HL-60 (cell line): ENCODE data around the gene SLC22A17.

Source experiments
- DNase-seq, 2 experiments: peaks; one replicate each; pipeline ENCODE4 v3.0.0-alpha.2; 2010 to 2020; ENCODE audit warnings: low read depth in 1 of 2, low spot score in 1 of 2
- H3K27ac ChIP-seq: fragments of 250-450 bp; sonication (Bioruptor Pico); replicated peaks from 2 replicates; pipeline ENCODE4 v1.5.1; 2020; ENCODE audit warnings: mild to moderate bottlenecking, moderate library complexity
- H3K27me3 ChIP-seq: fragments of 250-450 bp; sonication (Bioruptor Pico); 2 replicates; pipeline ENCODE4 v1.5.1; 2021; ENCODE audit warnings: mild to moderate bottlenecking, moderate library complexity; ENCODE audit not compliant: insufficient read depth, poor library complexity, severe bottlenecking
- H3K4me3 ChIP-seq: replicated peaks from 2 replicates; pipeline ENCODE4 v1.5.1; 2011; ENCODE audit warnings: mild to moderate bottlenecking, control low read depth, low read length; ENCODE audit not compliant: insufficient read depth
- GABPA ChIP-seq: IDR thresholded peaks from 2 replicates; pipeline ENCODE4 v1.6.1; 2012; ENCODE audit warnings: low read depth
- POLR2AphosphoS5 ChIP-seq: IDR thresholded peaks from 2 replicates; pipeline ENCODE4 v1.6.1; 2012; ENCODE audit warnings: low read depth
- SPI1 ChIP-seq: IDR thresholded peaks from 2 replicates; pipeline ENCODE4 v1.6.1; 2012; ENCODE audit warnings: low read depth, mild to moderate bottlenecking, borderline replicate concordance
- TF ChIP-seq, protein P1 (sequence below): IDR thresholded peaks from one replicate; pipeline ENCODE4 v1.5.1; 2011; ENCODE audit warnings: low read length, control low read depth, inconsistent platforms; ENCODE audit not compliant: insufficient read depth
- TF ChIP-seq, protein P2 (sequence below): IDR thresholded peaks from 2 replicates; pipeline ENCODE4 v1.6.1; 2012; ENCODE audit warnings: low read depth; ENCODE audit not compliant: insufficient replicate concordance

The SLC22A17 gene

DNA sequence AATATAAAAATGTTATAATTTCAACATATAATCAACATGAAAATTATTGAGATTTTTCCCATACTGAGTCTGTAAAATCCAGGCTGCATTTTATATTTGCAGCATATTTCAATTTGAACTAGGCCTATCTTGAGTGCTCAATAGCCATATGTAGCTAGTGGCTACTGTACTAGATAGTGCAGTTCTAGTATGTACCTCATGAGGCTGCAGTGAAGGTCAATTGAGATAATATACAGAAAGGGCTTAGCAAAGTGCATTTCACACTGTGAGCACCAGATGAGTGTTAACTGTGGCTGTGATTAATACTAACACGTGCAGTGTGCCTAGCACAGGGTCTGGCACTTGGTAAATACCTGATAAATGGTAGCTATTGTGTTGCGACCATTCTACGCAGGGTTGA, 5.4 kb upstream of the SLC22A17 start:
- Histone ChIP-seq H3K27me3 (peaks cover 29% of the 10 kb centered on the region), H3K4me3 (no peak overlapping the region), H3K27ac (no peak overlapping the region)
- no peak for TF ChIP-seq SPI1
- TF ChIP-seq, protein P1, sequence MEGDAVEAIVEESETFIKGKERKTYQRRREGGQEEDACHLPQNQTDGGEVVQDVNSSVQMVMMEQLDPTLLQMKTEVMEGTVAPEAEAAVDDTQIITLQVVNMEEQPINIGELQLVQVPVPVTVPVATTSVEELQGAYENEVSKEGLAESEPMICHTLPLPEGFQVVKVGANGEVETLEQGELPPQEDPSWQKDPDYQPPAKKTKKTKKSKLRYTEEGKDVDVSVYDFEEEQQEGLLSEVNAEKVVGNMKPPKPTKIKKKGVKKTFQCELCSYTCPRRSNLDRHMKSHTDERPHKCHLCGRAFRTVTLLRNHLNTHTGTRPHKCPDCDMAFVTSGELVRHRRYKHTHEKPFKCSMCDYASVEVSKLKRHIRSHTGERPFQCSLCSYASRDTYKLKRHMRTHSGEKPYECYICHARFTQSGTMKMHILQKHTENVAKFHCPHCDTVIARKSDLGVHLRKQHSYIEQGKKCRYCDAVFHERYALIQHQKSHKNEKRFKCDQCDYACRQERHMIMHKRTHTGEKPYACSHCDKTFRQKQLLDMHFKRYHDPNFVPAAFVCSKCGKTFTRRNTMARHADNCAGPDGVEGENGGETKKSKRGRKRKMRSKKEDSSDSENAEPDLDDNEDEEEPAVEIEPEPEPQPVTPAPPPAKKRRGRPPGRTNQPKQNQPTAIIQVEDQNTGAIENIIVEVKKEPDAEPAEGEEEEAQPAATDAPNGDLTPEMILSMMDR = no peak
- no peak for TF ChIP-seq GABPA
- TF ChIP-seq, protein P2, sequence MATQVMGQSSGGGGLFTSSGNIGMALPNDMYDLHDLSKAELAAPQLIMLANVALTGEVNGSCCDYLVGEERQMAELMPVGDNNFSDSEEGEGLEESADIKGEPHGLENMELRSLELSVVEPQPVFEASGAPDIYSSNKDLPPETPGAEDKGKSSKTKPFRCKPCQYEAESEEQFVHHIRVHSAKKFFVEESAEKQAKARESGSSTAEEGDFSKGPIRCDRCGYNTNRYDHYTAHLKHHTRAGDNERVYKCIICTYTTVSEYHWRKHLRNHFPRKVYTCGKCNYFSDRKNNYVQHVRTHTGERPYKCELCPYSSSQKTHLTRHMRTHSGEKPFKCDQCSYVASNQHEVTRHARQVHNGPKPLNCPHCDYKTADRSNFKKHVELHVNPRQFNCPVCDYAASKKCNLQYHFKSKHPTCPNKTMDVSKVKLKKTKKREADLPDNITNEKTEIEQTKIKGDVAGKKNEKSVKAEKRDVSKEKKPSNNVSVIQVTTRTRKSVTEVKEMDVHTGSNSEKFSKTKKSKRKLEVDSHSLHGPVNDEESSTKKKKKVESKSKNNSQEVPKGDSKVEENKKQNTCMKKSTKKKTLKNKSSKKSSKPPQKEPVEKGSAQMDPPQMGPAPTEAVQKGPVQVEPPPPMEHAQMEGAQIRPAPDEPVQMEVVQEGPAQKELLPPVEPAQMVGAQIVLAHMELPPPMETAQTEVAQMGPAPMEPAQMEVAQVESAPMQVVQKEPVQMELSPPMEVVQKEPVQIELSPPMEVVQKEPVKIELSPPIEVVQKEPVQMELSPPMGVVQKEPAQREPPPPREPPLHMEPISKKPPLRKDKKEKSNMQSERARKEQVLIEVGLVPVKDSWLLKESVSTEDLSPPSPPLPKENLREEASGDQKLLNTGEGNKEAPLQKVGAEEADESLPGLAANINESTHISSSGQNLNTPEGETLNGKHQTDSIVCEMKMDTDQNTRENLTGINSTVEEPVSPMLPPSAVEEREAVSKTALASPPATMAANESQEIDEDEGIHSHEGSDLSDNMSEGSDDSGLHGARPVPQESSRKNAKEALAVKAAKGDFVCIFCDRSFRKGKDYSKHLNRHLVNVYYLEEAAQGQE = no peak
- no peak for TF ChIP-seq POLR2AphosphoS5
- DNase-seq = no peak

DNA sequence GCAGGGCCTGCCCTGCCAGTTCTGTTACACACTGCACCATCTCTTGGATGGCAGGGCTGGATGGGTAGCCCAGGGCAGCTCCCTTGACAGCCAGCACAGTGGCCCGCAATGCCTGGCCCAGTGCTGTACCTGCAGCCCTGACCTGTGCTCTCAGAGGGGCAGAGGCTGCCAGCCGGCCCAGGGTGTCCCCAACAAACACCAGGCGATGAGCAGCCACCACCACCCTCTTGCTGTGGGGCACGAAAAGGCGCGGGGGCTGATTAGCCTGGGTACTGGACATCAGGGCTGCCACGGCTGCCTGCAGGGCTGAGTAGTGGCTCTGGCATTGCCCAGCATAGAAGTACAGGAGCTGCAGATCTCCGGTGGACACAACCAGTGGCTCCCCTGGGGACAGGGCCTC, 4.6 kb upstream of the SLC22A17 start:
- TF ChIP-seq POLR2AphosphoS5 (no peak), GABPA (no peak), SPI1 (no peak)
- TF ChIP-seq, protein P2 = no peak
- TF ChIP-seq, protein P1 = no peak
- H3K27me3 ChIP-seq = peaks cover 35% of the 10 kb centered on the region
- H3K4me3 ChIP-seq = no peak overlapping the region
- DNase-seq = no peak
- no peak overlapping the region for H3K27ac ChIP-seq

DNA sequence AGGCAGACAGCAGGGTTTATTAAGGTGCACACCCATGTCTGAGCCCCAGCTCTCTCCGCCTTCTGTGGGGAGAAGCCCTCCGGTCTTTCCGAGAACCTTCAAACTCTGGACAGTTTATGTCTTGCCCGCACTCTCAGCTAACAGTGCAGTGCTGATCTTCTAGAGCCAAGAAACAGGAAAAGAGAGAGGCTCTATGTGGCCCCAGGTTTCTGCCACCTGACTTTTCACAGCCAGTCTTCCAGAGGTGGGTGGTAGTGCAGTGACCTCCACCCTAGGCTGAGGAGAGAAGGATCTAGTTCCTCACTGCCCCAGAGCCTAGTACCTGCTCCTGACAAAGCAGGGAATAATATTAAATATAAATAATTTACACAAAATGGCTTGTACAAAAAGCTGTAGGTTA, 4.0 kb upstream of the SLC22A17 start:
- H3K27ac ChIP-seq = no peak overlapping the region
- TF ChIP-seq POLR2AphosphoS5 (no peak), GABPA (no peak), SPI1 (no peak)
- TF ChIP-seq, protein P2 = no peak
- TF ChIP-seq, protein P1 = no peak
- DNase-seq = no peak
- H3K4me3 ChIP-seq = no peak overlapping the region
- peaks cover 37% of the 10 kb centered on the region for H3K27me3 ChIP-seq
